Head of caudate nucleus (tissue), 42 donors: ENCODE data around the gene SAPCD1.

Experiments
- DNase-seq, 42 donors: peaks; one replicate each; pipeline versions ENCODE4 v3.0.0 to v3.0.0-alpha.2; 2020 to 2021; ENCODE audit warnings: mixed read lengths in 7 of 42
- intact Hi-C: fragments of 100-400 bp; cut with DNase I; formaldehyde crosslinking; loops from one replicate; pipeline ENCODE4 v1.15.0; 2022

Gene SAPCD1

DNA sequence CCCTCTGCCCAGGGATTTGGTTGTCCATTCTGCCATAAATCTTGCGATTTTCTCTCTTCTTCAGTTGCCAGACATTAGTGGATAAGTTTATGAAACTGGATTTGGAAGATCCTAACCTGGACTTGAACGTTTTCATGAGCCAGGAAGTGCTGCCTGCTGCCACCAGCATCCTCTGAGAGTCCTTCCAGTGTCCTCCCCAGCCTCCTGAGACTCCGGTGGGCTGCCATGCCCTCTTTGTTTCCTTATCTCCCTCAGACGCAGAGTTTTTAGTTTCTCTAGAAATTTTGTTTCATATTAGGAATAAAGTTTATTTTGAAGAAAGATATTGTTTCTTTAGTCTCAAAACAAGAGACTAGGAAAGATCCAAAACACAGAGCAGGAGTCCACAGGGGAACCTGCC lies at the start of gene SAPCD1:
Gene SAPCD1 (plus strand): TSS at position 301 of the 400 bp plus-strand sequence. CDS start 399 bp downstream, outside the sequence.
- DNase-seq: no peak
- intact Hi-C loops: no loop called here

DNA sequence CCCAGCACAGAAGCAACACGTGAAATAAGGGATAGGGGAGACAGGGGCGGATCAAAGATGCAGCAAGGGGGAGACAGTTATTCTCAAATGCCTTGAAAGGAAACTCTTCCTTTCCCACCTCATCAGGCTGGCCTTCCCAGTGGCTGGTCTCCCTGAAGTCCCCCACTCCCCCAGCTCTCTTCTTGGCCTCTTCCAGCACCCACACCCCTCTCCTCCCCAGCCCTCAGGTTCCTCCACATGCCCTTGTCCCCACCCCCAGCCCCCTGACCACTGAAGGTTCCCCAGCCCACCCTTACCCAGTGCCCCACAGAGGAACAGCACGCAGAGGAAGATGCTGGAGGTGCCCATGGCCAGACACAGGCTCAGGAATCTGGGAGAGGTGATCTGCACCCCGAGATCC lies 49.0 kb upstream of the SAPCD1 start:
- intact Hi-C loops: no loop called here
- DNase-seq: no peak

- DNase-seq: no peak
- intact Hi-C loops: no loop called here
These were observed 48.3 kb upstream of the SAPCD1 start for GRCh38 chr6:31713991-31714684.

DNA sequence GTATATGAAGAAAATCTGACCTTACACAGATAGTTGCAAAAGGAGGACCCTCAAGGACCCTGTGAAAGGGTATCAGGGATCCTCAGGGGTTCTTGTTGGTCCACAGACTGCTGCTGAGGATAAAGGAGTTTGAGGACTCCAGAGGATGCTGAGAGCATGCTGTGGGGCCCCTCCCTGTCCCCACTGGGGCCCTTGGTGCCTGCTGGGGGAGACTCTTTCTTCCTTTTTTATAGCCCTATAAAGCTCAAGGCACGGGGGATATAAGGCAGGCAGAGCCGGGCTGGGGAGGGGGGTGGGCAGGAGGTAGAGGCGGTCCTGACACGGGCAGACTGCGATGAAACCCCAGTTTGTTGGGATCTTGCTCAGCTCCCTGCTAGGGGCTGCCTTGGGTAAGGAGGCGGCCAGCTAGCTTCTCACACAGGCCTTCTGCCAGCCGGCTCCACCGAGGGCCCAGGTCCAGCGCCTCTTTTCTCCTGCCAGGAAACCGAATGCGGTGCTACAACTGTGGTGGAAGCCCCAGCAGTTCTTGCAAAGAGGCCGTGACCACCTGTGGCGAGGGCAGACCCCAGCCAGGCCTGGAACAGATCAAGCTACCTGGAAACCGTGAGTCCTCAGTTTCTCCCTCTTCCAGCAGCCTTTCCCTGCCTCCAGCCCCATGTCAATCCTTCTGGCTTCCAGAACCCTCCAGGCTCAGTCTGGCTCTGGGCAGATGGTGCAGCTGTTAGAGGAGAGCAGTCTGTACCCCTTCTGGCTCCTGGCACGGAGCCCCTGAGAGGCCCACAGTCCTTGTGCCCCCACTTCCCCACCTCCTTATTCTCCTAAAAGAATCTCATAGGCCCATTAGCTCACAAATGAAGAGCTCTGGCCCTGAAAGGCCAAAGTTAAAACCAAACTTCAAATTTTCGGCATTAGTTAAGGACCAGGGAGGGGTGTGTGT lies 47.2 kb upstream of the SAPCD1 start, which contains the start of gene LY6G6D:
Gene LY6G6D (plus strand): TSS at position 327 of the 937 bp plus-strand sequence. CDS start 8 bp downstream, at position 335.
- no peak for DNase-seq
- intact Hi-C loops: no loop called here

DNA sequence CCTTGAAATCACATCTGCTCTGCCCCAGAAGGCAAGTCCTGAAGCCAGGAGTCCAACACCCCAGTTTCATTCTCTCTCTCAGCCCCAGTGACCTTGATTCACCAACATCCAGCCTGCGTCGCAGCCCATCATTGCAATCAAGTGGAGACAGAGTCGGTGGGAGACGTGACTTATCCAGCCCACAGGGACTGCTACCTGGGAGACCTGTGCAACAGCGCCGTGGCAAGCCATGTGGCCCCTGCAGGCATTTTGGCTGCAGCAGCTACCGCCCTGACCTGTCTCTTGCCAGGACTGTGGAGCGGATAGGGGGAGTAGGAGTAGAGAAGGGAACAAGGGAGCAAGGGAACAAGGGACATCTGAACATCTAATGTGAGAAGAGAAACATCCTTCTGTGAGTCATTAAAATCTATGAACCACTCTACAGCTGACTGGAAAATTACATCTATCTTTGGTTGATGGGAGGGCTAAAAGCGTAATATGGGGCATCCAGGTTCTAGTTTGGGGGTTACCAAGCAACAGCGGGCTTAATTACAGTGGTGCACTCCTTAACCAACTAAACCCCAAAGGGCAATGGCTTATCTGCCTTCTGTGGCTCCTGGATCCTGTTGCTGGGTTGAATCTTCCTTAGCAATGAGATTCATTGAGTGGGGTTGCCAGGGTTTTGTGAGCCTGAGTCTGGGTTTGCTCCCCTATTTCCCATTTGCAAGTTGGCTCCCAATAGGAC lies 44.8 kb upstream of the SAPCD1 start:
- intact Hi-C loops: no loop called here
- peak in 4 of 42 donors; percentile 29 to 52 (median 38) for DNase-seq

DNA sequence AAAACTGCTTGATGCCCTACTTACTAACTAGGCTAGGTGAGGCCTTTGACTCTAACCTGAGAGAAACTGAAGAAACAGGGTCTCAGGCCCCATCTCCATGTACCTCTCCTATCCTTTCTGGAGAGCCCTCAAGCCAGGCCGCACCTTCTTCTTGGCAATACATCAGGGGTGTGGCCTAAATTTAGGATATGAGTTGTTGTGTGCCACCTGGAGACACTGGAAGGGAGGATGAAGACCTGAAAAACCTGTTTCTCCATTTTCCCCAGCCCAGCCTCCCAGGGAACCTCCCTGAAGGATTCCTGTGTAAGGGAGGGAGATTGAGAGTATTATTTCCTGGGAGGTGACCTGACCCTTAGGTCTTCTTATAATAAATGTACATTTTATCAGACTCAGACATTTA lies 44.2 kb upstream of the SAPCD1 start:
- intact Hi-C loops: no loop called here
- no peak for DNase-seq

GRCh38 chr6:31719001-31719400 lies 43.5 kb upstream of the SAPCD1 start:
- no peak for DNase-seq
- intact Hi-C loops: no loop called here

DNA sequence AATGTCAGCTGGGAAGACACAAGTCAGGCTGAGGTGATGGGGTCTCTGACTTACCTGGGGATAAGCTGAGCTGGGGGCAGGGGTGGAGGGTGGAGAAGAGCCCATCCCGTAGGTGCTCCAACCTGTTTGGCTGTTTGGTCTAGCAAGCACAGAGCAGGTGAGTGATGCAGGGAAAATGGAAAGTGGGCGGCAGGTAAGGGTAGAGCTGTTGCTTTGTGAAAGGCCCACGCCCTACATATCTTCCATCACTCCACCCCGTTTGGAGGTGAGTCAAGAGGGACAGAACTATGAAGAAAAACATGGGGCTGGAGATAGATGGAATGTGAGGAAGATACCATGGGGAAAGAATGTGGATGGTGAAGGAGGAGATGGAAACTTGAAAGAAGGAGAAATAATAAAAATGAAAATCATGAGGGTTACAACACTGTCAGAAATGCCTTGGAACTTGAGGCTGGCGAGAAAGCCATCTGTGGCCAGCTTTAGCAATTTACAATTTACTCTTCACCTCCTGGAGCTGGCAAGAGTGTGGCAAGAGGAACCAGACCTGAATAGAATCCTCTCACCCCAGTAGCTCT lies 42.2 kb upstream of the SAPCD1 start:
- intact Hi-C loops: no loop called here
- DNase-seq: peak in 1 of 42 donors; percentile 21

DNA sequence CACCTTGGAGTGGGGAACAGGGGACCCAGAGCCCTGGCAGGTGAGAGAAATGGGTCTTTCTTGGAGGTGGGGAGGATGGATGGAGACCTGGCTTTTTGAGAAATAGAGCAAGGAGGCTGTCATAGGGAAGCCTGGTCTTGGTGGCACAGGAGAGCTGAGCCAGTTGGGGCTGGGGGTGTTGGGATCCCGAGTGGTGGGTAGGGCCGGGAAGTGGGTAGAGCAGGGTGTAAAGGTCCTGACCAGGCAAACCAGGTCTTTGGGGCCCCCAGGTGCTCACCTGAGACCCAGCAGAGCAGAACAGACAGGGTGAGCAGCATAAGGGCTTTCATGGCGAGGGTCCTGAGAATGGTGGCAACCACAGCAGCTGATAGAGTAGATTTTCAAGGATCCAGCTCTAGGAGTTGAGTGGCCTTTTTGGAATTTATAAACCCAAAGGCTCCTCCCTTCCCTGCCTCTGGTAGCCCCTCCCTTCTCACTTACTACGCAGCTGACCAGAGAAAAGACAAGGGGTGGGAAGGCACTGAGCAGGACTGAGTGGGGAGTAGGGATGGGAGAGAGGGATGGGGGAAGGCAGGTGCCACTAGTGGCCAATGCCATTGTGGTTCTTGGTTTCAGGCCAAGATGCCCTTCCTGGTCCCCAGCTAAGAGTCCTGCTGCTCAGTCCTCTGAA lies 41.0 kb upstream of the SAPCD1 start, which contains the start of gene LY6G6C:
Gene LY6G6C (minus strand): TSS at position 396 of the 670 bp plus-strand sequence. CDS start 67 bp downstream, at position 329.
- intact Hi-C loops: no loop called here
- no peak for DNase-seq

DNA sequence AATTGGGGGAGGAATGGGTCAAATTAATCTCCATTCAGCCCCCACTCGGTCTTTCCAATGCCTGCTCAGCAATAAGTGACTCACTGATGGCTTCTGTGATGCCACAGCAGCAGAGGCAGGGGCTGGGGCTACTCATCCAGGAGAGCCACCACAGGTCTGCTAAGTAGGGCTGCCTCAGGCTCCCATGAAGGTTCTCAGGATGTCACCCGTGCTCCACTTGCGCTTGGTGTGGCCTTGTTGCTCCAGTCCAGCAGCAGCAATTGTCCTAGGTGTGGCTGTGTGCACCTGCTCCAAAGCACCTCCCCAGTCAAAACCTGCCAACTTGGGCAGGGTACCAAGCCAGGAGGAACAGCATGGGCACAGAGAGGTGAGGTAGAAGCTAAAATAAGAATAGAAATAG lies 40.3 kb upstream of the SAPCD1 start:
- no peak for DNase-seq
- intact Hi-C loops: no loop called here

GRCh38 chr6:31723245-31723979 lies 39.0 kb upstream of the SAPCD1 start, which contains the start of gene MPIG6B:
TSS of gene MPIG6B (plus strand) at chr6:31723373. CDS start at chr6:31723384, 11 bp downstream.
- intact Hi-C loops: no loop called here
- DNase-seq: no peak

- intact Hi-C loops: no loop called here
- no peak for DNase-seq
These were observed 38.3 kb upstream of the SAPCD1 start for GRCh38 chr6:31723980-31724691.

DNA sequence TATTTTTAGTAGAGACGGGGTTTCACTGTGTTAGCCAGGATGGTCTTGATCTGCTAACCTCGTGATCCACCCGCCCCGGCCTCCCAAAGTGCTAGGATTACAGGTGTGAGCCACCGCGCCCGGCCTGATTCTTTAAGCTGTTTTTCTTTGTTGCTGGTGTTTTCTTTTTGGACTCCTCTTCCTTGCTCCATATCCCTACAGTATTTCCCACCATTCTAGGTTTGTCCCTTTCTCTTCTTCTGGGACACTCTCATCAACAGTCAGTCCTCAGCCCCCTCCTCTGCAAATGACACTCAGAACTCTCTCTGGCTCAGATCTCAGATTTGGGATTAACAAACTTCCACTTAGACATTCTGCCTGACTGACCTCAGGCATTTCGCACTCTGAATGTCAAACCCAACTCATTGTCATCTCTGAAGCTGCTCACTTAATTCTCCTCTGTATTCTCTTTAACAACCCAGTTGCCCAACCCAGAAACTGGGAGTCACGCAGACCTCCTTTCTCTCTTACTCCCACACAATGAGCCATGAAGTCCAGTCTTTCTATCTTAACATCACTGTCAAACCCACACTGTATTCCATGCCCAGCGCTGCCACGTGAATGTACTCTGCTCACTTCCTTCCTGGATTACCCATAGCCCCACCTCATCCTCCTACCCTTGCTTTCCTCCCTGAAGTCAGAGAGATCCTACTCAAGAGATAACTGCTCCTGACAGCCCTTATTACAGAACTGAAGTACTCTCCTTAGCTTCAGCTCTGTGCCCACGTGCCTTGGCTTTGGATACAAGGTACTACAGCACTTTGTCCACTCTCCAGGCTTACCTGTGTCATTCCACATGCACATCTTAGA lies 36.7 kb upstream of the SAPCD1 start:
- intact Hi-C loops: no loop called here
- peak in 9 of 42 donors; percentile 28 to 66 (median 46) for DNase-seq

- peak in 5 of 42 donors; percentile 22 to 56 (median 37) for DNase-seq
- intact Hi-C loops: no loop called here
These were observed 35.3 kb upstream of the SAPCD1 start for GRCh38 chr6:31727034-31727716.
